Thyroid gland (tissue), 4 donors: ENCODE results near the gene PLCG2. TPM values are rescaled to one million over a fixed set of nuclear protein-coding genes. Genes with fewer than 3 reads are reported as not detected.

ENCODE experiments used
- DNase-seq, 2 donors: peaks; one replicate each; pipeline ENCODE4 v3.0.0-alpha.2; 2019
- H3K27ac ChIP-seq, 3 donors: fragments of 200-600 bp; sonication (generic); 1 replicate in 2 of 3; 2 replicates in 1 of 3; pipeline ENCODE4 v1.5.1; 2016 to 2019; ENCODE audit warnings: mild to moderate bottlenecking in 1 of 3, moderate library complexity in 1 of 3
- H3K27me3 ChIP-seq: fragments of 200-600 bp; sonication (generic); one replicate; pipeline ENCODE4 v1.5.1; 2019
- H3K36me3 ChIP-seq, 2 donors: fragments of 200-600 bp; sonication (generic); one replicate each; pipeline ENCODE4 v1.5.1; 2016 to 2019
- H3K4me1 ChIP-seq, 2 donors: fragments of 200-600 bp; sonication (generic); one replicate each; pipeline ENCODE4 v1.5.1; 2017 to 2019
- H3K4me3 ChIP-seq, 3 donors: fragments of 200-600 bp; sonication (generic); replicated peaks in 1 of 3; 1 replicate in 2 of 3; 2 replicates in 1 of 3; pipeline ENCODE4 v1.5.1; 2016; ENCODE audit warnings: mild to moderate bottlenecking in 1 of 3
- H3K9me3 ChIP-seq: fragments of 200-600 bp; sonication (generic); one replicate; pipeline ENCODE4 v1.5.1; 2017
- CTCF ChIP-seq, 6 experiments: fragments of 200-600 bp in 3 of 6; fragments of 450-650 bp in 3 of 6; sonication (generic) in 3 of 6; IDR thresholded peaks; one replicate each; pipeline ENCODE4 v1.5.1; 2016 to 2019; ENCODE audit warnings: antibody characterized with exemption in 6 of 6, mild to moderate bottlenecking in 2 of 6, inconsistent platforms in 1 of 6, moderate library complexity in 1 of 6
- POLR2A ChIP-seq, 2 donors: fragments of 450-650 bp; IDR thresholded peaks; one replicate each; pipeline ENCODE4 v1.6.1; 2017; ENCODE audit warnings: antibody characterized with exemption in 2 of 2, mild to moderate bottlenecking in 2 of 2, moderate library complexity in 1 of 2
- WGBS, 2 donors: methylation state at CpG; one replicate each; pipeline ENCODE4 v1.1.5; 2017; 5-methylcytosine and 5-hydroxymethylcytosine counted together
- intact Hi-C: fragments of 100-400 bp; cut with DNase I; formaldehyde crosslinking; loops from one replicate; pipeline ENCODE4 v1.15.1; 2023
- total RNA-seq, 4 donors: library from RNA; depleted of rRNA; stranded (reverse); fragments of >200 nt; gene quantifications; one replicate each; pipeline ENCODE4 v1.2.3, GENCODE V29; 2016

PLCG2 gene
- total RNA-seq, 4 donors from 2014 or later = 9.2 to 12.1 (median 10.3) TPM

DNA sequence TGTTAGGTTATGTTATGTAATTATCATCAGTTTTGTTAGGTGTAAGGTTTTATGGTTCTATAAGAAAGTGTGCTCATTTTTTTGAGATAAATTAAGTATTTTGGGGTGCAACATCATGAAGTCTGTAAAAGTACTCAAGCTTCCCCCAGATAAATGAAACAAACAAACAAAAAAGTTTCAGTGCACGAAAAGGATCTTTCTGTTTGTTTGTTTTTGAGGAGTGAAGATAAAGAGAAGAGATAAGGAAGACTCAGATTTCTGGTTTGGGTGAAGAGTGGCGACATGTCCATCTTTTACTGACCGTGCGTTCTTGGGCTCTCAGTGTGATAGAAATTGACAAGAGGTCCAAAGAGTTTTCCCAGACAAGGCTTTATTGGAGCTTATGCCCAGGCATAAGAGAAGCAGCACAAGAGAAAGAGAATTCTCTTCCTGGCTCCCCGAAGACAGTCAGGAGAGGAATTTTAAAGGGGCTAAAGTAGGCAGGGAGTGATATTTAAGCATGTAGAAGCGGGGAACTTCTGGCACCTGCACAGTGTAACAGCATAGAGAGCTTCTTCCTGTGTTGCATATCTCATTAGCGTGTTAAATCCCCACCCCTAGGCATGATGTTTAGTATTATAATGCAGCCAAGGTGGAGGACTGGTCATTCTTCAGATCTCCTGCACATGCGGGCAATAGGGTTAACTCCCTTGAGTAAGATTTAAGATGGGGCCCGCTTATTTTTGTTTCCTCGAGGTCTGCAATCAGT lies 71.3 kb downstream of the PLCG2 start:
- WGBS, 2 donors = 70 to 74% methylated on average over 10 of the region's 10 CpGs
- TF ChIP-seq POLR2A (IDR thresholded peaks at IDR 0.05) (no peak), CTCF (IDR thresholded peaks at IDR 0.05) (no peak)
- H3K9me3 ChIP-seq = no peaks in the 10 kb centered on the region
- H3K4me1 ChIP-seq = no peaks in the 10 kb centered on the region
- H3K27ac ChIP-seq = no peak overlapping the region
- no peaks in the 10 kb centered on the region for H3K36me3 ChIP-seq
- H3K27me3 ChIP-seq = no peaks in the 10 kb centered on the region
- H3K4me3 ChIP-seq = no peak overlapping the region
- intact Hi-C loops = no loop called here
- no peak for DNase-seq

GRCh38 chr16:81852347-81852746 lies 73.3 kb downstream of the PLCG2 start:
- intact Hi-C loops = no loop called here
- no peaks in the 10 kb centered on the region for H3K36me3 ChIP-seq
- no peak for TF ChIP-seq CTCF (IDR thresholded peaks at IDR 0.05)
- no peak for TF ChIP-seq POLR2A (IDR thresholded peaks at IDR 0.05)
- no peak overlapping the region for H3K4me3 ChIP-seq
- H3K27ac ChIP-seq = no peak overlapping the region
- H3K27me3 ChIP-seq = no peaks in the 10 kb centered on the region
- H3K9me3 ChIP-seq = no peaks in the 10 kb centered on the region
- no peaks in the 10 kb centered on the region for H3K4me1 ChIP-seq
- WGBS, 2 donors = 88 to 98% methylated on average over 2 of the region's 2 CpGs
- DNase-seq = no peak

DNA sequence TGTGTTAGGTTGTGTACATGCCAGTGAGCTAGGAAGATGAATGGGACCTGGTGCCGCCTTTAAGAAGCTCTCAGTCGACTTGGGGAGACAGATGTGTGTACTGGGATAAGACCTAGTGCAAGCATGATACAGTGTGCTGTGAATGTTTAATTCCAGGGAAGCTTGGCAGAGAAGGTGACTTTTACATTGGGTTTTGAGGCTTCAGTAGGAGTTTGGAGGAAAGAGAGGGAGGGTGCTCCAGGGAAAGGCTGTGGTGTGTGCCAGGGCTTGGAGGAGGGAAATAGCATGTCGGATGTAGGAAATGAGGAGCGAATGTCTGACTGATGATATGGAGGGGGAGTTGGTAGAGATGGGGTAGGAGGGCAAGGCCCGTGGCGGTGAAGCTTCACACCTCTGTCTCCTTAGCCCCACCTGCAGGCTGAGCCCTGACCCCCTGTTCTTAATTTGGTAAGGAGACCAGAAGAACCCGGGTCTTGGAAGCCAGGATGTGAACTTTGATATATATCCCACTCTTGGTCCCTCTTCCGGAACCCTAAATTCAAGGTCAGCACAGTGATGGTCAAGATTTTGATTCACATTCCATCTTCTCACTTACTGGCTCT lies 76.6 kb downstream of the PLCG2 start:
- H3K4me1 ChIP-seq = no peaks in the 10 kb centered on the region
- WGBS, 2 donors = 87 to 92% methylated on average over 8 of the region's 8 CpGs

DNA sequence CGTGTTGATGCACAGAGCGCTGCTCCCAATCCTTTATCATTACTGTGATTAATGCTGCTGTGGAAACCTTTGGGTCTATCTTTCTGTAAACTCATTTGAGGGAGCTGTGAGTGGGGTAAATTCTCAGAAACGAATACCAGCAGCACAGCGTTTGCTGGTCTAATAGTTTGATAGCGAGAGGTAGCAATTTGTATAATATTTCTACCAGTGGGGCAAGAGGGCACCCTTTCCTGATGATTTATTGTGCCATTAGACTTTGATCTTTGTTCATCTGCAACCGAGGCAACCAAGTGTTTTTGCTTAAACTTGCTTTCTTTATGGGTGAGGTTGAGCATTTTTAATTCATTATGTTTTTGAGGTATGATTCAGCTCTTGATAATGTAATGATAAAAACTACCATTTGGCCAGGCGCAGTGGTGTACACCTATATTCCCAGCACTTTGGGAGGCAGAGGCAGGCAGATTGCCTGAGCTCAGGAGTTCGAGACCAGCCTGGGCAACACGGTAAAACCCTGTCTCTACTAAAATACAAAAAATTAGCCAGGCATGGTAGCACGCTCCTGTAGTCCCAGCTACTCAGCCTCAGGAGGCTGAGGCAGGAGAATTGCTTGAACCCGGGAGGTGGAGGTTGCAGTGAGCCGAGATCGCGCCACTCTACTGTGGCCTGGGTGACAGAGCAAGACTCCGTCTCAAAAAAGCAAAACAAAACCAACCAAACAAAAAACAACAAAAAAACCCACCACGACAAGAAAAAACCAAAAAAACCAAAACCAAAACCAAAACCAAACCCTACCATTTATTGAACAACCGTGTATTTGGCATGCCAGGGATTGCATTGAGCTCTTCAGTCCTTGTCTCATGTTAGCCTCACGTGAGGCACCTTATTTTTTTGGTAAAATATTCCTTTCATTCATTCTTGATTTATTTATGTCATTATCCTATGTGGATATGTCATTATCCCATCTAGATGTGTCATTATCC lies 81.5 kb downstream of the PLCG2 start:
- TF ChIP-seq POLR2A (IDR thresholded peaks at IDR 0.05) = no peak
- TF ChIP-seq CTCF (IDR thresholded peaks at IDR 0.05) = no peak
- no peaks in the 10 kb centered on the region for H3K36me3 ChIP-seq
- no peaks in the 10 kb centered on the region for H3K4me1 ChIP-seq
- no peaks in the 10 kb centered on the region for H3K9me3 ChIP-seq
- intact Hi-C loops = loop anchor here (10.0 kb wide), 1 partner anchor 496 kb away; no protein-coding TSS in a partner anchor
- DNase-seq = no peak
- WGBS, 2 donors = 91 to 94% methylated on average over 18 of the region's 18 CpGs
- no peak overlapping the region for H3K4me3 ChIP-seq
- peak overlapping the region in 1 of 3 donors; percentile 66 for H3K27ac ChIP-seq
- H3K27me3 ChIP-seq = no peaks in the 10 kb centered on the region

More for the DNA sequence above, 76.6 kb downstream of the PLCG2 start:
- intact Hi-C loops = no loop called here
- no peak for DNase-seq
- H3K9me3 ChIP-seq = no peaks in the 10 kb centered on the region
- TF ChIP-seq POLR2A (IDR thresholded peaks at IDR 0.05) = no peak
- TF ChIP-seq CTCF (IDR thresholded peaks at IDR 0.05) = no peak
- H3K36me3 ChIP-seq = no peaks in the 10 kb centered on the region
- H3K27me3 ChIP-seq = no peaks in the 10 kb centered on the region
- H3K27ac ChIP-seq = no peak overlapping the region
- H3K4me3 ChIP-seq = no peak overlapping the region
